ENCODE measurements around the gene SHC2. TPM values are rescaled to one million over a fixed set of nuclear protein-coding genes. Genes with fewer than 3 reads are reported as not detected.

Gene SHC2
- total RNA-seq, 1 donor from 2014 or later, result 35.4 TPM

DNA sequence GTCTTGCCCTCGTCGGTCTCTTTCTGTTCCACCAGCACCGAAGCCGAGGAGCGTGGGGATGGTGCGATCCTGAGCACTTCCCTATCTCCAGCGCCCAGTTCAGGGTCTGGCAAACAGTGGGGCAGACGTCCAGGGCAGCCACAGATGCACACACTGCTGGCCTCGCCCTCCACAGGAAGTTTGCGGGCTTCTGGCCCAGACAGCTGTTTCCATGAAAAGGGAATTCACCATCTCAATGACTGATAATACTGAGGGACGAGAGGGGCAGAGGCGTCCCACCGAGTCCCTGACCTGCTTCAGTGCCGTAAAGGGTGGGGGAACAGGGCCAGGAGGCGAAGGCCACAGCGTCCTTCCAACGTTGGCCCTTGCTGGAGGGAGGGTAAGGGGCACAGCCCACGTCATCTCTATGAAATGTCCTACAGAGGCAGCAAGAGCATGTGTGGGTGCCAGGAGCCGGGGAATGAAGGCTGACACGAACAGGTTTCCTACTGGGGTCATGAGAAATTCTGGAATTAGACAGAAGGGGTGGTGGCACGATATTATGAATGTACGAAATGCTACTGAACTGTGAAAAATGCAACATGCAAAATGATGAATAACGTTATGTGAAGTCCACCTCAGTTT, 19.5 kb downstream of the SHC2 start:
- no peak for DNase-seq (ENCODE audit: extremely low spot score, unreplicated experiment)
- Mint-ChIP-seq H3K36me3 (peaks cover 4% of the 10 kb centered on the region), H3K9me3 (no peaks in the 10 kb centered on the region), H3K4me3 (no peak overlapping the region), H3K27me3 (no peaks in the 10 kb centered on the region), H3K27ac (no peak overlapping the region), H3K4me1 (ENCODE audit: unreplicated experiment) (peaks cover 4% of the 10 kb centered on the region)
- TF ChIP-seq, protein P1, sequence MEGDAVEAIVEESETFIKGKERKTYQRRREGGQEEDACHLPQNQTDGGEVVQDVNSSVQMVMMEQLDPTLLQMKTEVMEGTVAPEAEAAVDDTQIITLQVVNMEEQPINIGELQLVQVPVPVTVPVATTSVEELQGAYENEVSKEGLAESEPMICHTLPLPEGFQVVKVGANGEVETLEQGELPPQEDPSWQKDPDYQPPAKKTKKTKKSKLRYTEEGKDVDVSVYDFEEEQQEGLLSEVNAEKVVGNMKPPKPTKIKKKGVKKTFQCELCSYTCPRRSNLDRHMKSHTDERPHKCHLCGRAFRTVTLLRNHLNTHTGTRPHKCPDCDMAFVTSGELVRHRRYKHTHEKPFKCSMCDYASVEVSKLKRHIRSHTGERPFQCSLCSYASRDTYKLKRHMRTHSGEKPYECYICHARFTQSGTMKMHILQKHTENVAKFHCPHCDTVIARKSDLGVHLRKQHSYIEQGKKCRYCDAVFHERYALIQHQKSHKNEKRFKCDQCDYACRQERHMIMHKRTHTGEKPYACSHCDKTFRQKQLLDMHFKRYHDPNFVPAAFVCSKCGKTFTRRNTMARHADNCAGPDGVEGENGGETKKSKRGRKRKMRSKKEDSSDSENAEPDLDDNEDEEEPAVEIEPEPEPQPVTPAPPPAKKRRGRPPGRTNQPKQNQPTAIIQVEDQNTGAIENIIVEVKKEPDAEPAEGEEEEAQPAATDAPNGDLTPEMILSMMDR (conservative IDR thresholded peaks at IDR 0.05), result no peak

DNA sequence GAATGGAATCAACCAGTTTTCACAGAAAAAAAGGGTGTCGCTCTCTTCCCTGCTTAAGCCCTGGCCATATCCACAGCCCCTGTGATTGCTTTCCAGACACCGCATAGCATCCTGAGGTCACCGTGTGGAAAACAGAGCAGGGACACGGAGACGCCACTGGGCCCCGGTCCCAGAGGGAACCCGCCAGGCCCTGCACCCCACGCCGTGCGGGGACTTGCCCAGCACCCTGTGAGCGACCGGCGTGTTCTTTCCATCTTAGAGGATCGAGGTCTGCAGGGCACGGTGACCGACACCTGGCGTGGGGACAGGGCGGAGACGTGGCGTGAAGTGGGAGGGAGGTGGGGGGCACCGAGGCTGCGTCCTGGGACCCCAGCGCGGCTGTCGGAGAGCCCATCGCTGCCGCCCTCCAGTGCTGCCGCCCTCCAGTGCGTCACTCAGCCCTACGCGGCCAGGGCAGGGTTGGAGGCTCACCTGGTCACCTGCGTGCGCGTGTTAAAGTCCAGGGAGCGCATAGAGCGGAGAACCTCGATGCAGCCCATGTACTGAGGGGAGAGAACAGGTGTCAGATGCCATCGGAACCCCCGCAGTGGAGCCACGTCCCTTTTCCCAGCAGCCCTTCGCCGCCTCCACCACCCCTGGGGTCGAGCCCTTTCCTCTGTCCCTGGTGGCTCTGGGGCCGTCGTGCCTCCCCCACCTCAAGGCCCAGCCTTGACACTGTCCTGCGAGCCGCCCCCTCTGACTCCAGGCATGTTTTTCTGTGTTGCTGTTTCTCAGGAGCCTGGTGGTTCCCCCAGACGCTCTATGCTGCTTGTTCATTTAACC, 20.2 kb downstream of the SHC2 start:
- Mint-ChIP-seq H3K36me3 (peaks cover 4% of the 10 kb centered on the region), H3K9me3 (no peaks in the 10 kb centered on the region), H3K4me1 (ENCODE audit: unreplicated experiment) (peaks cover 4% of the 10 kb centered on the region), H3K27ac (no peak overlapping the region), H3K27me3 (no peaks in the 10 kb centered on the region), H3K4me3 (no peak overlapping the region)
- TF ChIP-seq, protein P1 (conservative IDR thresholded peaks at IDR 0.05), result no peak
- no peak for DNase-seq (ENCODE audit: extremely low spot score, unreplicated experiment)

DNA sequence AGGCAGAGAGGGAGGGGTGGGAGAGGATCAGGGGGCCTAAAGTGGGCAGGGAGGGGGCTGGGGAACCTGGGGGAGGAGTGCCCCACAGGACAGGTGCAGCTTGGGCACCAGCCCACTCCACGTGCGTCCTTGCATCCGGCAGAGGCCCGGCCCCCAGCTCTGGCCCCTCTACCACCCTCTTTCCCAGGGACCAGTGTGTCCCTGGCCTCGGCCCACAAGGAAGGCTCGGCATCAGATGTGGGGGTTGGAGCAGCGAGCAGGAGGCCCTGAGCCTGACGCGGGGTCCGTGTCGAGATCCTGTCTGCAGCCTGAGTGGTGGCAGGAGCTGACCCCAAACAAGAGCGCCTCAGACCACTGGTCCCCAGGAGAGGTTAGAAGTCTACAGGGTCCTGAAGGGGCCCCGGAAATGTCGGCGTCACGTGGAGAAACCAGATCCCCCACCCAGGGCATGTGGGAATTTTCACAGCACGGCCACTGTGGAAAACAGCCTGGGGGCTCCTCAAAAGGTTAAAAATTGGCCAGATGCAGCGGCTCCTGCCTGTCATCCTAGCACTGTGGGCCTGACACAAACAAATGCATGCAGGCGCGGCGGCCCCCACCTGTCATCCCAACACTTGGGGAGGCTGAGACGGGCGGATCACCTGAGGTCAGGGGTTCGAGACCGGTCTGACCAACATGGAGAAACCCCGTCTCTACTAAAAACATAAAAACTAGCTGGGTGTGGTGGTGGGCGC, 21.5 kb downstream of the SHC2 start:
- TF ChIP-seq, protein P1 (conservative IDR thresholded peaks at IDR 0.05), result no peak
- Mint-ChIP-seq H3K4me1 (ENCODE audit: unreplicated experiment) (peaks cover 4% of the 10 kb centered on the region), H3K27me3 (no peaks in the 10 kb centered on the region), H3K27ac (no peak overlapping the region), H3K9me3 (no peaks in the 10 kb centered on the region), H3K4me3 (no peak overlapping the region), H3K36me3 (peaks cover 4% of the 10 kb centered on the region)
- DNase-seq (ENCODE audit: extremely low spot score, unreplicated experiment), result no peak

DNA sequence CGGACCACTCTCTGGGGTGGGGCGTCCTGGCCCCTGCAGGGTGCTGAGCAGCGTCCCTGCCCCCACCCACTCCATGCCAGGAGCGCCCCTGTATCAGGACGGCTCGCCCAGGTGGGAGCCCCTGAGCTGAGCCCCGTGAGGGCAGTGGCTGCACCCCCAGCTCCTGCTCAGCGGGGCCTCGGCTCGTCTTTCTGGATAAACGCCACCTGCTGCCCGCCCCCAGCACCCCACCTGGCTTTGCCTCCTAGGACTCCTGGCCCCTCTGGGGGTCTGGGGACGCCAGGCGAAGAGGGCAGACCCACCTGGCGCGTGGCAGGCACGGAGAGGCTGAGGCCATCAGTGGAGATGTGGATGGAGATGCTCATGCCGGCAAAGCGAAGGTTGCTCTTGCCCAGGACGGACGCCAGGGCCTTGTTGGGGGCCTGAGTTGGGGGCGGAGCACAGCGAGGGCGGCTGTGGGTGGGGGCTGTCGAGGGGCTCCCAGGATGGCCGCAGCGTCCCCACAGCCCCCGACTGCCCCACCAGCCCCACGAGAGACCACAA, 22.3 kb downstream of the SHC2 start:
- Mint-ChIP-seq H3K9me3 (no peaks in the 10 kb centered on the region), H3K36me3 (peaks cover 4% of the 10 kb centered on the region), H3K27me3 (no peaks in the 10 kb centered on the region), H3K4me1 (ENCODE audit: unreplicated experiment) (peaks cover 4% of the 10 kb centered on the region), H3K4me3 (no peak overlapping the region), H3K27ac (no peak overlapping the region)
- TF ChIP-seq, protein P1 (conservative IDR thresholded peaks at IDR 0.05), result no peak
- no peak for DNase-seq (ENCODE audit: extremely low spot score, unreplicated experiment)

DNA sequence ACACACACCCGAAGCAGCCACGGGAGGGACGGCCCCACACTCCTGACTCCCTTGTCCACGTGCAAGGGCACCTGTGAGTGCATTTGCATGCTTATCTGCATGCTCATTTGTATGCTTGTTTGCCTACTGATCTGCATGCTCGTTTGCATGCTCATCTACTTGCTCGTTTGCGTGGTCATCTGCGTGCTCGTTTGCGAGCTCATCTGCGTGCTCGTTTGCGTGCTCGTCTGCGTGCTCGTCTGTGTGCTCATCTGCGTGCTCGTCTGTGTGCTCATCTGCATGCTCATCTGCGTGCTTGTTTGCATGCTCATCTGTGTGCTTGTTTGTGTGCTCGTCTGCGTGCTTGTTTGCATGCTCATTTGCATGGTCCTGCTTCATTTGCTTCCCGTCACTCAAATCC, 23.8 kb downstream of the SHC2 start:
- TF ChIP-seq, protein P1 (conservative IDR thresholded peaks at IDR 0.05), result no peak
- no peak for DNase-seq (ENCODE audit: extremely low spot score, unreplicated experiment)
- H3K4me3 Mint-ChIP-seq, result no peak overlapping the region
- no peak overlapping the region for H3K27ac Mint-ChIP-seq
- peaks cover 4% of the 10 kb centered on the region for H3K36me3 Mint-ChIP-seq
- no peaks in the 10 kb centered on the region for H3K27me3 Mint-ChIP-seq
- H3K4me1 Mint-ChIP-seq (ENCODE audit: unreplicated experiment), result peaks cover 4% of the 10 kb centered on the region
- H3K9me3 Mint-ChIP-seq, result no peaks in the 10 kb centered on the region

Measured in type B pancreatic cell (in vitro differentiated cells).